Mucosa of stomach (tissue), 1 donor: ENCODE measurements around the gene SPIRE2.
"Not testable (repeated sequence)": the region's sequence is repeated elsewhere in the genome, so short reads cannot be mapped to it uniquely, and the experiment has no call there.

Experiments
- H3K27me3 ChIP-seq: one replicate; pipeline ENCODE4 v1.7.0; 2013; ENCODE audit warnings: mild to moderate bottlenecking, low read length; ENCODE audit not compliant: control insufficient read depth, insufficient read depth
- H3K36me3 ChIP-seq: one replicate; pipeline ENCODE4 v1.7.0; 2013; ENCODE audit warnings: low read length; ENCODE audit not compliant: control insufficient read depth, insufficient read depth
- H3K4me1 ChIP-seq: one replicate; pipeline ENCODE4 v1.7.0; 2013; ENCODE audit warnings: mild to moderate bottlenecking, low read length; ENCODE audit not compliant: control insufficient read depth, insufficient read depth
- H3K4me3 ChIP-seq: one replicate; pipeline ENCODE4 v1.7.0; 2013; ENCODE audit warnings: low read length
- H3K9ac ChIP-seq: one replicate; pipeline ENCODE4 v1.7.0; 2013; ENCODE audit warnings: mild to moderate bottlenecking, low read length, moderate library complexity
- H3K9me3 ChIP-seq: one replicate; pipeline ENCODE4 v1.7.0; 2013; ENCODE audit warnings: mild to moderate bottlenecking, low read length, moderate library complexity; ENCODE audit not compliant: control insufficient read depth
- donor health status: Pancreatic carcinoma.

Gene SPIRE2

DNA sequence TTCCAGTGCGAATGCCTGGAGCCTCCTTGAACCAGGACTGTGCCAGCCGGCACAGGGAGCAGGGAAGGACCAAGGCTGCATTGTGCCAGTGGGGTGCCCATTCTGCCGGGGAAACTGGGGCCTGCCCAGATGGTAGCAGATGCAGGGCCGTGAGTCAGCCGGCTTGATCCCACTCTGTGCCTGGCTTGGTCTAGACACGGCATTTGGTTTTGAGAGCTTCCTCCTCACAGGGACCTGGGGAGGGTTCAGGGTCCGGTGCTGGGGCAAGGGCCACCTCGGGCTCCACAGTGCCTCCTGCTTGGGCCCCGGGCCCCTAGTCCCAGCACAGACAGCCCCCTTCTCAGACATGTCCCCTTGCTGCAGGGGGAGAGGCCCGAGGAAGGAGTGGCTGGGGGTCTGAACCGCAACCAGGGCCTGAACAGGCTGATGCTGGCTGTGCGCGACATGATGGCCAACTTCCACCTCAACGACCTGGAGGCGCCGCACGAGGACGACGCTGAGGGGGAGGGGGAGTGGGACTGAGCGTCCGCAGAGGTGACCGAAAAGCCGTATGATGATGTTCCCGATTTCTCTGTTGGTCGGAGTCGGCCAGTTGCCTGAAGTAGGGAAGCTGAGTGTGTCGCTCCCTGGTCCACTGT lies 82.6 kb downstream of the SPIRE2 start:
- Histone ChIP-seq H3K4me1 (peaks cover 8% of the 10 kb centered on the region), H3K9me3 (no peaks in the 10 kb centered on the region), H3K36me3 (peaks cover 6% of the 10 kb centered on the region), H3K4me3 (no peak overlapping the region), H3K27me3 (no peaks in the 10 kb centered on the region), H3K9ac (no peak overlapping the region)

DNA sequence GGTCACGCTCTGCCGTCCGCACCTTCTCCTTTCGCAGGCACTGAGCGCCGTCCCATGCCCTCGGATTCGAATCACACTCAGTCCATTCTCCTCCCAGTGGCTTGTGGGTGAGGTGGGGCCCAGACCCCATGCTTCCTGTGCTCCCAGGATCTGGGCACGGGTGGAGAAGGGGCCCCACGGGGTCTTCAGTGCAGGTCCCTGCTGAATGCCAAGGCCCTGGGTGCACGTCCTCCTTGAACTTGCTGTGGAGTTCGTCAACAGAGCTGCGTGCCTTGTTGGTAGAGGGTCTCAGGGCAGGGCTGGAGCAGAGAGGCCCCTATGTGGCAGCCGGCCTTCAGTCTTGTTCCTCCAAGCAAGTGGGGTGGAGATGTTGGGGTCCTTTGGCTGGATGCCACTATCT lies 83.1 kb downstream of the SPIRE2 start:
- Histone ChIP-seq H3K27me3 (no peaks in the 10 kb centered on the region), H3K9ac (no peak overlapping the region), H3K9me3 (no peaks in the 10 kb centered on the region), H3K4me3 (no peak overlapping the region), H3K36me3 (peaks cover 6% of the 10 kb centered on the region), H3K4me1 (peaks cover 8% of the 10 kb centered on the region)

DNA sequence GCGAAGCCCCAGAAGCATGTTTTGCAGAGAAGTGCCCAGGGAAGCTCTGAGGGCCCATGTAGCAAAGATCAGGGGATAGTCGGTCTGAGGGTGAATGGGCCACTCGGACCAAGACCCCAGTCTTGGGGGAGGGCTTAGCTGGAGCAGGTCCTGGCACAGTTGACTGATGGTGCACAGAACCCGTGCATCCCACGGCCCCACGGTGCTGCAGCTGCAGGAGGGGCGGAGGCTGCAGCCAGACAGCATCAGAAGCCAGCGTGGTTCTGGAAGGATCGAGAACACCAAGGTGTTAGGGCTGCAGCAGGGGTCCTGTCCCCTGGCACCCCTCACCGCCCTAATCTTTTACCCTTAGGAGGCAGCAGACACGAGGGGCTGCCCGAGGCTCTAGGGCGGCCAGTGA lies 83.9 kb downstream of the SPIRE2 start:
- no peak overlapping the region for H3K4me3 ChIP-seq
- H3K36me3 ChIP-seq, result peaks cover under 1% of the 10 kb centered on the region
- peaks cover 8% of the 10 kb centered on the region for H3K4me1 ChIP-seq
- H3K9ac ChIP-seq, result no peak overlapping the region
- no peaks in the 10 kb centered on the region for H3K27me3 ChIP-seq
- no peaks in the 10 kb centered on the region for H3K9me3 ChIP-seq

DNA sequence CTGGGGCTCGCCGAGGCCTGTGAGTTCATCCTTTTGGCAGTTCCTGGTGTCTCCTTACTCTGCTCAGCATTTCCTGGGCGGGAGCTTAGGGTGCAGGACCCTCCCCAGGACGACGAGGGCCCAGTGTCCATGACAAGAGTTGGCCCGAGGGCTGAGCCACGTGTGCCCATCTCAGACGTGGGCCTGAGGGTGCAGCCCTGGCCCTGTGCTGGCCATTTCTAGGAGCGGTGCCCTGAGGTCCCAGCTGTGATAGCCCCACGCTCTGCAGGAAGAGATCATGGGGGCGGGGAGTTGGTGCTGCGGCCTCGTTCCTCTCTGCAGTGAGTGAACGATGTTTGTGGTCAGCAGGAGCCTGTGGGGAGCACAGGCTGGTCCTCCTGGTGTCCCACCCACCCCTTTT lies 84.4 kb downstream of the SPIRE2 start:
- Histone ChIP-seq H3K36me3 (no peaks in the 10 kb centered on the region), H3K4me3 (no peak overlapping the region), H3K27me3 (no peaks in the 10 kb centered on the region), H3K4me1 (peaks cover 10% of the 10 kb centered on the region), H3K9ac (no peak overlapping the region), H3K9me3 (no peaks in the 10 kb centered on the region)

DNA sequence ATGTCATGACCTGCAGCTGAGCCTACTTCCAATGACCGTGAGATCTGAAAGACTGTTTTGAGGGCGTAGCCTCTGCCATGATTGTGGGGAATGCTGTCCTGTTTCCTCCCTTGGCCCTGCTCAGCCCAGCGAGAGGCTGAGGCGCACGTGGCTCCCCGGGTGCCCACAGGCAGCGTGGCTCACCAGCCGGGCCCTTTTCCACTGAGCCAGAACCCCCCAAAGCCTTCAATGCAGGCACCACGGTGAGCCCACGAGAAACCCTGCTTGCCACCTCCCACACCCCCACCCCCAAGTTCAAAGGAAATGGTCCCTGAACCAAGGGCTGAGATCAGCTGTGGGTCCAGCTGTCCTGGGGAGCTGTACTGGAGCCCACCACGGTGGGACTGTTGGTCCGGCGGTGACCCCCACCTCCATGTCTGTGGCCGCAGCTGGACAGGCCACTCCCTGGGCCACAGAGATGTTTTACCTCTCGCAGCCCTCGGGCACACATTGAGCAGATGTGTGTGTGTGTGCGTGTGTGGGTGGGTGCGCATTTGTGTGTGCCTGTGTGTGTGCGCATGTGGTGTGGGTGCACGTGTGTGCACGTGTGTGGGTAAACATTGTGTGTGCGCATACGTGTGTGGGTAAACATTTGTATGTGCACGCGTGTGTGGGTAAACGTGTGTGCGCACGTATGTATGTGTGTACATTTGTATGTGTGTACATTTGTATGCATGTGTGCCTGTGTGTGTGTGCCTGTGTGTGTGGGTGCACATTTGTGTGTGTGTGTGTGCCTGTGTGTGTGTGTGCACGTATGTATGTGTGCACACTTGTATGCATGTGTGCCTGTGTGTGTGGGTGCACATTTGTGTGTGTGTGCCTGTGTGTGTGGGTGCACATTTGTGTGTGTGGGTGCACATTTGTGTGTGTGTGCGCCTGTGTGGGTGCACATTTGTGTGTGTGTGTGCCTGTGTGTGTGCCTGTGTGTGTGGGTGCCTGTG lies 85.4 kb downstream of the SPIRE2 start:
- Histone ChIP-seq H3K9me3 (no peaks in the 10 kb centered on the region), H3K27me3 (peaks cover 5% of the 10 kb centered on the region), H3K36me3 (no peaks in the 10 kb centered on the region), H3K9ac (no peak overlapping the region), H3K4me3 (no peak overlapping the region), H3K4me1 (peaks cover 21% of the 10 kb centered on the region)

DNA sequence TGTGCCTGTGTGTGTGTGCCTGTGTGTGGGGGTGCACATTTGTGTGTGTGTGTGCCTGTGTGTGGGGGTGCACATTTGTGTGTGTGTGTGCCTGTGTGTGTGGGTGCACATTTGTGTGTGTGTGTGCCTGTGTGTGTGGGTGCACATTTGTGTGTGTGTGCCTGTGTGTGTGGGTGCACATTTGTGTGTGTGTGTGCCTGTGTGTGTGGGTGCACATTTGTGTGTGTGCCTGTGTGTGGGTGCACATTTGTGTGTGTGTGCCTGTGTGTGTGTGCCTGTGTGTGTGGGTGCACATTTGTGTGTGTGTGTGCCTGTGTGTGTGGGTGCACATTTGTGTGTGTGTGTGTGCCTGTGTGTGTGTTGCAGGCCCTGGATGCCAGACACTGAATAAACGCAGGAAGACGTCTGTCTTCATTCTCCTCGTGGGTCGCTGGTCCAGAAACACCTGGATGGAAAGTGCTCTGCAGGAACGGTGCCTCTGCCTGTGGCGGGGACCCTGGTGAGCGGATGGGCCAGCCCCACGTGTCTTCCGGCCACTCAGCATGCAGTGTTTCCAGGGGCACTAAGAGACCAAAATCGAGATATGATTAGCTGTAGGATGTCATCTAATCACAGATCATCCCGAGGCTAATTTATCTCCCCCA lies 86.5 kb downstream of the SPIRE2 start:
- not testable (repeated sequence) for H3K4me3 ChIP-seq, H3K36me3 ChIP-seq, H3K9me3 ChIP-seq, H3K9ac ChIP-seq
- Histone ChIP-seq H3K4me1 (peaks cover 22% of the 10 kb centered on the region), H3K27me3 (peaks cover 15% of the 10 kb centered on the region)

DNA sequence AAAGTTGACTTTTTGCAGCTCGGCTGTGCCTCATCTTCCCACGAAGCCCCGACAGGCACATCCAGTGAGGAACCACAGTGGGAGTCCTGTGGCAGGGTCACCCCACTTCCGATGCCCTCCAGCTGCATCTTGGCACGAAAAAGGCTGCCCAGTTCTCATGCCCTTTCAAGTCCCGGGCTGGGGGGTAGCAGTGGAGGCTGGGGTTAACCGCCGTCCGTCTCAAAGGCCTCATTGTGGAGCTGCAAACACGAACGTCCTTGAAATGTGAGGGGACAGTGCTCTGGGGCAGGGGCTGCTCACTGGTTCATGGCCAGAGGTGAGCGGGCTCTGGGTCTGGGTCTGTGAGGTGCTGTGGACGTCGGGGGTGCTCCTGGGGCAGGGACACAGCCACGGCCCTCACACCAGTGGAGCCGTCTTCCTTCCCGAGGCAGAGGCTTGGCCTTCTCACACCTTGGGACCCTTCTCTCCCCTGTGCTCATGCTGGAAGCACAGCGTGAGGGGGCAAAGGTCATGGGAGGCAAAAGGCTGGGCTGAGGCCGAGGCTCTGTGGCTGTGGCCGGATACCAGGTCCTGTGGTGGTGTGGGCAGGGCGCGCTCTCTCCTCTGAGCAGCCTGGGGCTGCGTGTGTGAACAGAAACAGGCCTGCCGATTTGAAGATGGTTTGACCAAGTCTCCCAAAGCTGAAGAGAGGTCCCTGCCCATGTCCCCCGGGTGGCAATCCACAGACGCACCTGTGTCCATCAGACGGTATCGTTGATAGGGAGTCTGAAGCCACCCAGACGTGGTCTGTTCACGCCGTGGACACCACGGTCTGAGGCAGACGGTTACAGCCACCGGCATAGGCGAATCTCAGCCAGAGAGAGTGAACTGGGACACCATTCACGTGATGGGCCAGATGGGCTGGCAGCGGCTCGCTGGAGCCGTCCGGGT lies 87.3 kb downstream of the SPIRE2 start:
- H3K9me3 ChIP-seq, result no peaks in the 10 kb centered on the region
- H3K27me3 ChIP-seq, result peaks cover 21% of the 10 kb centered on the region
- H3K4me3 ChIP-seq, result no peak overlapping the region
- H3K36me3 ChIP-seq, result no peaks in the 10 kb centered on the region
- no peak overlapping the region for H3K9ac ChIP-seq
- H3K4me1 ChIP-seq, result peaks cover 15% of the 10 kb centered on the region

- H3K4me3 ChIP-seq, result no peak overlapping the region
- H3K36me3 ChIP-seq, result no peaks in the 10 kb centered on the region
- peaks cover 44% of the 10 kb centered on the region for H3K27me3 ChIP-seq
- H3K9ac ChIP-seq, result no peak overlapping the region
- peaks cover 33% of the 10 kb centered on the region for H3K4me1 ChIP-seq
- H3K9me3 ChIP-seq, result no peaks in the 10 kb centered on the region
These were observed 89.6 kb downstream of the SPIRE2 start for GRCh38 chr16:89917773-89918452.

DNA sequence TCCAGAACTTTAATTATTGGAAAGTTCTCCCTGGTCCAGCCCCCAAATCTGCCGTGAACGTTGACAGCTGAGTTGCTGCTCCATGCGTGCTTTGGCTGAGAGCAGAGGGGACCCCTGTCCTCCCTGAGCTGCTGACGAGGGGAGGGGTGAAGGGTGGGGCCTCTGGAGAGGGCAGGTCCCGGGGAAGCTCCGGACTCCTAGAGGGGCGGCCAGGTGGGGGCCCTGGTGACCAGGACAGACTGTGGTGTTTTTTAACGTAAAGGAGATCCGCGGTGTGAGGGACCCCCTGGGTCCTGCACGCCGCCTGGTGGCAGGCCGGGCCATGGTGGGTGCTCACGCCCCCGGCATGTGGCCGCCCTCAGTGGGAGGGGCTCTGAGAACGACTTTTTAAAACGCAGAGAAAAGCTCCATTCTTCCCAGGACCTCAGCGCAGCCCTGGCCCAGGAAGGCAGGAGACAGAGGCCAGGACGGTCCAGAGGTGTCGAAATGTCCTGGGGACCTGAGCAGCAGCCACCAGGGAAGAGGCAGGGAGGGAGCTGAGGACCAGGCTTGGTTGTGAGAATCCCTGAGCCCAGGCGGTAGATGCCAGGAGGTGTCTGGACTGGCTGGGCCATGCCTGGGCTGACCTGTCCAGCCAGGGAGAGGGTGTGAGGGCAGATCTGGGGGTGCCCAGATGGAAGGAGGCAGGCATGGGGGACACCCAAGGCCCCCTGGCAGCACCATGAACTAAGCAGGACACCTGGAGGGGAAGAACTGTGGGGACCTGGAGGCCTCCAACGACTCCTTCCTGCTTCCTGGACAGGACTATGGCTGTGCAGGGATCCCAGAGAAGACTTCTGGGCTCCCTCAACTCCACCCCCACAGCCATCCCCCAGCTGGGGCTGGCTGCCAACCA lies 90.4 kb downstream of the SPIRE2 start, which contains the start of gene MC1R:
MC1R (plus strand) TSS at position 410 of the 895 bp plus-strand sequence; CDS start at position 807, 397 bp downstream.
- no peaks in the 10 kb centered on the region for H3K36me3 ChIP-seq
- peaks cover 49% of the 10 kb centered on the region for H3K27me3 ChIP-seq
- no peaks in the 10 kb centered on the region for H3K9me3 ChIP-seq
- H3K9ac ChIP-seq, result no peak within 1 kb of the TSS
- no peak within 1 kb of the TSS for H3K4me3 ChIP-seq
- peaks cover 38% of the 10 kb centered on the region for H3K4me1 ChIP-seq

- no peaks in the 10 kb centered on the region for H3K9me3 ChIP-seq
- H3K36me3 ChIP-seq, result no peaks in the 10 kb centered on the region
- H3K27me3 ChIP-seq, result peaks cover 59% of the 10 kb centered on the region
- H3K4me3 ChIP-seq, result no peak overlapping the region
- no peak overlapping the region for H3K9ac ChIP-seq
- H3K4me1 ChIP-seq, result peaks cover 42% of the 10 kb centered on the region
These were observed 91.5 kb downstream of the SPIRE2 start for GRCh38 chr16:89919535-89920406.
